ENCODE measurements around the gene SLC15A1.
A peak's percentile ranks its signal among the peaks of the same experiment; 100 is the strongest.

DNA sequence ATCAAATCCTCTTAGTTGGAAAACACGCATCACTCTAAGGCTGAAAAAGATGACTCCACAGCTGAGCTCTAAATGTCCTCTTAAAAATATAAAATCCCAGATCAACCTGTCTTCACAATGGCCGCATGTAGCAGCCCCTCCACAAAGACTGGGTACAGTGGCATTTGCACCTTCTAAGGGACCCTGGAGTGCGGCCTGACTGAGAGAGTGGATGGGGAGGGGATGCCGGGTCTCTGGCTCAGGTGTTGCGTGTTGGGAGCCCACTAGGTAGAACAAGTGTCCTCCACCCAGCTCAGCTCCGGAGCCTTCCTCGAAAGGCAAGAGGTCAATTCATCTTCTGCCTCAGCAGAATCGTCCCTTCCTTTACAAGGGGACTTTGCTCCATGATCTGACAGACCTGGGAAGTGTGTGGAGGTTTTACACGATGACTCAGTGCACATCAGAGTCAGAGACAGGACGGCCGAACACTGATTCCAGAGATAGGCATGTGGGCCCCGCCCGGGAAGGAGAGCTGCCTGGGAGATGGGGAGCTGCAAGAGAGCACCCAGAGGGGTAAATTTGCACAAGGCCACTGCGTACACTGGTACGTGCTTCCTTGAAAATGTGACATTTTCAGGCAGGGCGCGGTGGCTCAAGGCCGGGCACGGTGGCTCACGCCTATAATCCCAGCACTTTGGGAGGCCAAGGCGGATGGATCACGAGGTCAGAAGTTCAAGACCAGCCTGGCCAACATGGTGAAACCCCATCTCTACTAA is 23.5 kb upstream of the SLC15A1 start:
- TF ChIP-seq, protein P1, sequence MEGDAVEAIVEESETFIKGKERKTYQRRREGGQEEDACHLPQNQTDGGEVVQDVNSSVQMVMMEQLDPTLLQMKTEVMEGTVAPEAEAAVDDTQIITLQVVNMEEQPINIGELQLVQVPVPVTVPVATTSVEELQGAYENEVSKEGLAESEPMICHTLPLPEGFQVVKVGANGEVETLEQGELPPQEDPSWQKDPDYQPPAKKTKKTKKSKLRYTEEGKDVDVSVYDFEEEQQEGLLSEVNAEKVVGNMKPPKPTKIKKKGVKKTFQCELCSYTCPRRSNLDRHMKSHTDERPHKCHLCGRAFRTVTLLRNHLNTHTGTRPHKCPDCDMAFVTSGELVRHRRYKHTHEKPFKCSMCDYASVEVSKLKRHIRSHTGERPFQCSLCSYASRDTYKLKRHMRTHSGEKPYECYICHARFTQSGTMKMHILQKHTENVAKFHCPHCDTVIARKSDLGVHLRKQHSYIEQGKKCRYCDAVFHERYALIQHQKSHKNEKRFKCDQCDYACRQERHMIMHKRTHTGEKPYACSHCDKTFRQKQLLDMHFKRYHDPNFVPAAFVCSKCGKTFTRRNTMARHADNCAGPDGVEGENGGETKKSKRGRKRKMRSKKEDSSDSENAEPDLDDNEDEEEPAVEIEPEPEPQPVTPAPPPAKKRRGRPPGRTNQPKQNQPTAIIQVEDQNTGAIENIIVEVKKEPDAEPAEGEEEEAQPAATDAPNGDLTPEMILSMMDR (IDR thresholded peaks at IDR 0.05) = no peak
- peak in 2 of 3 donors; percentile 43 to 44 for TF ChIP-seq POLR2AphosphoS5 (IDR thresholded peaks at IDR 0.05)

Measured in transverse colon (tissue), 4 donors.